Rectal smooth muscle tissue (tissue), 1 donor: ENCODE data around the gene CCDC12.

ENCODE experiments used
- H3K27ac ChIP-seq: one replicate; pipeline ENCODE4 v1.7.0; 2013; ENCODE audit warnings: low read depth, low read length, inconsistent platforms
- H3K27me3 ChIP-seq: one replicate; pipeline ENCODE4 v1.7.0; 2013; ENCODE audit warnings: low read length; ENCODE audit not compliant: control insufficient read depth, insufficient read depth
- H3K36me3 ChIP-seq: one replicate; pipeline ENCODE4 v1.7.0; 2013; ENCODE audit warnings: low read length; ENCODE audit not compliant: control insufficient read depth, insufficient read depth
- H3K4me1 ChIP-seq: one replicate; pipeline ENCODE4 v1.7.0; 2013; ENCODE audit warnings: low read length; ENCODE audit not compliant: control insufficient read depth, insufficient read depth
- H3K4me3 ChIP-seq: one replicate; pipeline ENCODE4 v1.7.0; 2013; ENCODE audit warnings: low read length
- H3K9ac ChIP-seq: one replicate; pipeline ENCODE4 v1.7.0; 2013; ENCODE audit warnings: low read length

CCDC12 gene

GRCh38 chr3:46903341-46904302, 72.9 kb downstream of the CCDC12 start:
- Histone ChIP-seq H3K9ac (no peak overlapping the region), H3K36me3 (no peaks in the 10 kb centered on the region), H3K27me3 (peaks cover 4% of the 10 kb centered on the region), H3K4me1 (no peaks in the 10 kb centered on the region), H3K27ac (no peak overlapping the region), H3K4me3 (no peak overlapping the region)

GRCh38 chr3:46902188-46902631, 74.3 kb downstream of the CCDC12 start:
- no peak overlapping the region for H3K9ac ChIP-seq
- no peaks in the 10 kb centered on the region for H3K4me1 ChIP-seq
- H3K4me3 ChIP-seq: no peak overlapping the region
- H3K27ac ChIP-seq: no peak overlapping the region
- H3K27me3 ChIP-seq: peaks cover 6% of the 10 kb centered on the region
- H3K36me3 ChIP-seq: no peaks in the 10 kb centered on the region

GRCh38 chr3:46901591-46902187, 74.9 kb downstream of the CCDC12 start:
- H3K4me1 ChIP-seq: no peaks in the 10 kb centered on the region
- no peak overlapping the region for H3K9ac ChIP-seq
- no peak overlapping the region for H3K4me3 ChIP-seq
- H3K27me3 ChIP-seq: peaks cover 5% of the 10 kb centered on the region
- no peaks in the 10 kb centered on the region for H3K36me3 ChIP-seq
- no peak overlapping the region for H3K27ac ChIP-seq

GRCh38 chr3:46901061-46901460, 75.5 kb downstream of the CCDC12 start:
- H3K9ac ChIP-seq: no peak overlapping the region

GRCh38 chr3:46900356-46900755, 76.2 kb downstream of the CCDC12 start:
- no peaks in the 10 kb centered on the region for H3K36me3 ChIP-seq
- no peak overlapping the region for H3K9ac ChIP-seq
- H3K4me3 ChIP-seq: no peak overlapping the region
- no peak overlapping the region for H3K27ac ChIP-seq
- H3K4me1 ChIP-seq: no peaks in the 10 kb centered on the region
- peaks cover 7% of the 10 kb centered on the region for H3K27me3 ChIP-seq

More at GRCh38 chr3:46901061-46901460, 75.5 kb downstream of the CCDC12 start:
- no peaks in the 10 kb centered on the region for H3K4me1 ChIP-seq
- no peak overlapping the region for H3K27ac ChIP-seq
- H3K27me3 ChIP-seq: peaks cover 6% of the 10 kb centered on the region
- no peaks in the 10 kb centered on the region for H3K36me3 ChIP-seq
- H3K4me3 ChIP-seq: no peak overlapping the region

GRCh38 chr3:46900007-46900292, 76.6 kb downstream of the CCDC12 start:
- H3K27me3 ChIP-seq: peaks cover 7% of the 10 kb centered on the region
- H3K4me3 ChIP-seq: no peak overlapping the region
- H3K9ac ChIP-seq: no peak overlapping the region
- H3K36me3 ChIP-seq: no peaks in the 10 kb centered on the region
- no peak overlapping the region for H3K27ac ChIP-seq
- H3K4me1 ChIP-seq: no peaks in the 10 kb centered on the region

- H3K27me3 ChIP-seq: peaks cover 7% of the 10 kb centered on the region
- H3K4me1 ChIP-seq: no peaks in the 10 kb centered on the region
- no peak overlapping the region for H3K4me3 ChIP-seq
- no peaks in the 10 kb centered on the region for H3K36me3 ChIP-seq
- H3K9ac ChIP-seq: no peak overlapping the region
- no peak overlapping the region for H3K27ac ChIP-seq
These were observed 77.2 kb downstream of the CCDC12 start for GRCh38 chr3:46899151-46900006.

GRCh38 chr3:46898321-46899150, 78.0 kb downstream of the CCDC12 start:
- no peaks in the 10 kb centered on the region for H3K4me1 ChIP-seq
- no peaks in the 10 kb centered on the region for H3K36me3 ChIP-seq
- H3K27me3 ChIP-seq: peaks cover 7% of the 10 kb centered on the region
- no peak overlapping the region for H3K27ac ChIP-seq
- H3K4me3 ChIP-seq: peak overlapping the region; percentile 22
- no peak overlapping the region for H3K9ac ChIP-seq

- peaks cover 7% of the 10 kb centered on the region for H3K27me3 ChIP-seq
- H3K36me3 ChIP-seq: no peaks in the 10 kb centered on the region
- no peak overlapping the region for H3K4me3 ChIP-seq
- H3K9ac ChIP-seq: no peak overlapping the region
- no peaks in the 10 kb centered on the region for H3K4me1 ChIP-seq
- no peak overlapping the region for H3K27ac ChIP-seq
These were observed 78.7 kb downstream of the CCDC12 start for GRCh38 chr3:46897829-46898320.

GRCh38 chr3:46897031-46897430, 79.5 kb downstream of the CCDC12 start:
- no peak overlapping the region for H3K9ac ChIP-seq
- H3K4me3 ChIP-seq: no peak overlapping the region
- H3K36me3 ChIP-seq: no peaks in the 10 kb centered on the region
- peaks cover 3% of the 10 kb centered on the region for H3K4me1 ChIP-seq
- no peak overlapping the region for H3K27ac ChIP-seq
- peaks cover 7% of the 10 kb centered on the region for H3K27me3 ChIP-seq

GRCh38 chr3:46896386-46896785, 80.2 kb downstream of the CCDC12 start:
- Histone ChIP-seq H3K27ac (no peak overlapping the region), H3K9ac (no peak overlapping the region), H3K4me3 (no peak overlapping the region), H3K27me3 (peaks cover 7% of the 10 kb centered on the region), H3K36me3 (no peaks in the 10 kb centered on the region), H3K4me1 (peaks cover 3% of the 10 kb centered on the region)
